ENCODE measurements around the gene GLT6D1.

The GLT6D1 gene

DNA sequence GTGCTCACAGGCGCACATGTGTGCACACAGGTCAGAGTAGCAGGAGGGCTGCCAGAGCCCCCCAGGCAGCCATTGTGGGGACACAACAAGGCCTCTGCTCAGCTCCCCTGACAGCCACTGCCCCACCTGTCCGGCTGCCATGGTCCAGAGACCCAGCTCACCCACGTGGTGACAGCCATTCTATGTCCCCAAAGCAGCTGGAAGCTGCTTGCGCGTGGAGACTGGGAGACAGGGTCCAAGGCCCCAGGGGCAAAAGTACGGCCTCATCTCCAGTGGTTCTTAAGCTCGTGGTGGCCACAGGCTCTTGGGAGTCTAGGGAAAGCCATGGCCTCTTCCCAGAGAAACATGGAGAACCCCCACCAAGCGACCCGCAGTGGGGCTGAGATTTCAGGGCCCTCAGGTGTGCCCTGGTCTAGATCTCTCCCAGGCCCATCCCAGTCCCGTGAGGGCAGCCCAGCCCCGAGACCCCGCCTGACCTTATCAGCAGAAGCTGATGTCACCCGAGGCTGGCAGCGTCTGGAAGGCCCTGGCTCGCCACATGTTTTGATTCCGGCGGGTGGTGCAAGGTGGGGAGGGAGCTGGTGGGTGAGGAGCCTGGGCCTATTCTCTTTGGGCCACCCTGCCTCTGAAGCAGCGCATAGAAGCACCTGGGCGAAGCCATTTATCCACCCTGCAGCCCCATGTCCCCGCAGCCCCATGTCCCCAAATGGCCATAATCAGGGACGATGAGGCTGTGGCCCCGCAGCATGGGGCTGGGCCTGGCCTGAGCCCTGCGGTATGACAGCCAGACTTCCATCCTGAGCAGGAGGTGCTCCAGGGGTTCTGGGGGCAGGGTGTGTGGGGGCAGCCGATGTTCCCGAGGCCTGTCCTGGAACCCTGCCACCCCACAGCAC is 31.7 kb downstream of the GLT6D1 start:
- no peak for DNase-seq

DNA sequence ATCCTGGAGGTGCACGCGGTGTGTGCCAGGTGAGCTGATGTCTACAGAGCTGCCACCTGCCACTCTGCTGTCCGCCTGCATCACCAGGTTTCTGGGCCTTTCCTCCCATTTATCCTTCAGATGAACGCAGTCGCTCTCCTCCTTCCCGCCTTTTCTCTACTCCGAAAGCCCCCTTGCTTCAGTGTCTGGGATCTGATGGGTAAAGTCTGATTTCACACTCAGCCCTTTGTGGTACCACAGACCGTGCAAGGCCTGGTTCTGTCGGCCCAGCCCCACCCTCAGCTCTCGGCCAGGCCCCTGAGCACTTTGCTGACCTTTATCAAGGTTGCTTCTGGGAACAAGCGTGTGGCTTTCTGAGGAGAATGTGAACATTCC is 32.5 kb downstream of the GLT6D1 start:
- DNase-seq = no peak

DNA sequence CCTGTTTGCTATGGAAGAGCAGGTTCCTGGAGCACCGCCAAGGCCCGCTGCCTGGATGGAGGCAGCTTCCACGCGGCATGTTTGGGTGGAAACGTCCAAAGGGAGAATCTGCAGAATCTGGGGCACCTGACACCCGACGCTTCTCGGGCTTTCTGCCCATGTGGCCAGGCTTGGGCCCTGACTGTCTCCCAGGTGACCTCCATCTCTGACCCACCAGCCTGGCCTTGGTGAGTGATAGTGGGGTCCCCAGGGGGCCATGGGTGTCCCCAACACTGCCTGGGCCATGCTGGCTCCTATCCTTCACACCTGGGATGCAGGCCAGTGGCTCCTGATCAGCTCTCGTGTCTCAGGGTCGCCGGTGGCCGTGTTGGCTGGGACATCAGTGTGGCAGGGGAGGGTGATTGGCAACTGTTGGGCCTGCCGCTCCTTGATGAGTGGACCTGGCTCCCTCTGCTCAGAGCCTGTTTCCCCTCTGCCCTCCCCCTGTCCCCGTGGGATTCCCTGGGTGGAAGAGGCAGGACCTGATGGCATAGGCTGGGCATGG is 34.0 kb downstream of the GLT6D1 start:
- DNase-seq = no peak

DNA sequence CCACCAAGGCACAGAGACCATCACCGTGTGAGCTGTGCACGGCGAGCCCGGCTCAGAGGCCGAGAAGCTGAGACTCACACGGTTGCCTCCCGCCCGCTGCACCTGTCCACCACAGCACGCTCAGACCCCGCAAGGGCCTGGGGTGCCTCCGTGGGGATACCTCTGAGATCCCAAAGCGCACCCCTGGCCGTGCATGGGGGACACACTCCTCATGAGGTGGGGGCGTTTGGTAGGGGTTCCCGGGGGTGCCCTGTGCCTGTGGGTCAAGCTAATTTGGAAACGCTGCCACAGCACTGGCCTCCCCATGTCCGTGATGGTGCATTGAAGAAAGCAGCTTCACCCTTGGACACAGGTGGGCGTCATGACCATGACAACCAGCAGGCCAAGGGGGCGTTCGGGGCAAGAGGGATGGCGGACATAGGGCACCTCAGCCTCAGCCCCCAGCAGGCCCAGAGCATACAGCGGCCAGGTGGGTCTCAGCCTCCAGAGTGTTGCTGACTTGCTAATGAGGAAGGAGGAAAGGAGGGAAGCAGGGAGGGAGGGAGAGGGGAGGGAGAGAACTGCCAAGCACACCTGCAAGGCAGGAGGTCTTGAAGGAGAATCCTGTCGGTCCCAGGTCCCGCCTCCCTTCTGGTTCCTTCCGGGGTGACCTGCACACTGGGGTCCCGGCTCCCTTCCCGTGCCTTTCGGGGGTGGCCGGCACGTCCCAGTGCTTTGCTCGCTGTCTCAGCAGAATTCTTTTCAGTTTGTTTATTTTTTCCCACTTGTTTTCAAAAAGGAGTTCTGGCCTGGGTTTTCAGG is 34.7 kb downstream of the GLT6D1 start:
- no peak for DNase-seq

DNA sequence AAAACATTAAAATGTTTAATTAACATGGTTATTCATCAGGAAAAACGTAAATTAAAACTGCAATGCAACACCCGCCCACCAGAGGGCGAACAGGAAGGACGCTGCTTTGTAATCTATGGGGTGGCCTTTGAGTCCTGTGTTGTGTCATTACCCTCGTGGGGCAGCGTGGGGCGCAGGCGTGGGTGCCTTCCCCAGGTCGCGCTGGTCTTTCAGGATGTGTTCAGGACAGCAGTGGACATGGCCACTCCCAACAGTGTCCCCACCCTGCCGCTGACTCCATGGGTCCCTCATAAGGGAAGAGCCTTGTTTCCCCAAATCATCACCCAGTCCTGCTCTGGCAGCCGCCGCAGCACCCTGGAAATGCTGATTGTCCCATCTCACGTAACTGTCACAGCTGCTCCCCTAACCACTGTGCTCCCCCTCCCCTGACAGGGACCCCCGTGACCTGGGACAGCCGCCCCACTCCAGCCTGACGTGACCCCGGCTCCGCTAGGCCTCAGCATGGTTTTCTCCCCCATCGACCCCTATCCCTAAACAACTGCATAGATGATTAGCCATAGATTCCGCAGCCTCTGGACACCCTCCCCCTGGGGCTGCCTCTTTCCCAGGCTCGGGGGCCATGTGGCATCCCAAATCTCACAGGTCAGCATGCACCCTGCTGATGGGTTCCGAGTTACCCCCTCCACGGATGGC is 36.4 kb downstream of the GLT6D1 start:
- DNase-seq = peak; percentile 55

DNA sequence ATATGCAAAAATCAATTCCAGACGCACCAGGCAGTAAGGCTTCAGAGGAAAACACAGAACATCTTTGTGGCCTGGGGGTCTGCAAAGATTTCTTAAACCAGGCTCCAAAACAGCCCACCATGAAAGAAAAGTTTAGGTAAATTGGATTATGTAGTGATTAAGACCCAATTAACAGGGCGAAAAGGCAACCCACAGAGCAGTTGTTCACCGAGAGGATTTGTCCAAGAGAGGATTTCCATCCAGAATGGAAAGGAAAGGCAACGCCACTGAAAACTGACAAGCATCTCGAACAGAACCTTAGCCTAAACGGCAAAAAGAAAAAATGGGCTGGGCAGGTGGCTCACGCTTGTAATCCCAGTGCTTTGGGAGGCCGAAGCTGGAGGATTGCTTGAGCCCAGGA is 37.4 kb downstream of the GLT6D1 start:
- no peak for DNase-seq

DNA sequence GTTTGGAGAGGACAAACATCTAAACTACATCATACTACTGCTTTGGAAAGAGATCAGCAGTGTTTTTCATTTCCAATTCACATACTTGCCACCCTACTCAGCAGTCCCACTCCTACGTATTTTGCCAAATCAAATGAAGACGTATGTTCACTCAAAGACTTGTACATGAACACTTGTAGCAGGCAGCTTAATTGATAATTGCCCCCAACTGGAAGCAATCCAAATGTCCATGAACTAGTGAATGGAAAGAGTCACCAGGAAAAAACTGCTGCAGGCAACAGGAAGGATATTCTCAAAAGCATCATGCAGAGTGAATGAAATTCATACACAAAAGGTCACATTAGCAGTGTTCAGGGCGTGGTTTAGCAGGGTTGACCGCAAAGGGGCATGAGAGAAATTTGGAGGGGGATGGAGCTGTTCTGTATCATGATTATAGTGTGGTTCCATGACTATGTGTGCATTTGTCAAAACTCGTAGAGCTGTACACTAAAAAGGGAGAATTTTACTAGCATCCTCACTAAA is 39.0 kb downstream of the GLT6D1 start:
- DNase-seq = no peak

DNA sequence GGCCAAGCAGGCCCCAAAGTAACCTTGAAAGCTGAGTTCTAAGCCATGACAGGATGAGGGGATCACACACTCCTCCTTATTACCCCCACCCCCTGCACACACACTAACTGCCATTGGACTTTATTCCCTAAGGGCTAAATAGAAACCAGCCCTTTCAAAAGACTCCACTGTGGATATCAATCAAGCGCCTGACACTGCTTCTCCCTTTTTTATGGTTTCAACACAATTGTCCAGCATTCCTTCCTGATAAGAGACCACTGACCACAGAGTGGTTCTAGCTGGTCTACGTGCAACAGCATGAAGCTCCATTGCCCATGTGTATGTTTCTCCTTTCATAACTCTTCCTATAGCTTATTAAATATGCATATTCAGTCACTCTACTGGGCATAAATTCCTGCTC is 43.1 kb downstream of the GLT6D1 start:
- DNase-seq = no peak

DNA sequence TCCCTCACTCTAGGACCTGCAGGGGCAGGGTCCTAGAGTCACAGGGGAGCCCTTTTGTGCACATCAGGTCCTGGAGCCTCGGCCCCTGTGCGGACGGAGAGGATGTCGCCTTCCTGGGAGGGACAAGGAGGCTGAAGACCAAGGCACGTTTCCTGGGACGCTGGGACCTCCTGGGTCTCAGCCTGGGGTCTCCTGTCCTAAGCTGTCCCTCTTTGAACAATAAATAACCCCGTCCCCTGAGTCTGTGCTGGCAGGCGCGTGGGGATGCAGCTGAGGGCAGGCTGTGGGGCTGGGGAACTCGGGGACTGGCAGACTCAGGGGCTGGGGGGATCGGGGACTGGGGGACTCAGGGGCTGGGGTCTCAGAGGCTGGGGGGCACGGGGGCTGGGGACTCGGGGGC is 46.7 kb downstream of the GLT6D1 start:
- DNase-seq = no peak

DNA sequence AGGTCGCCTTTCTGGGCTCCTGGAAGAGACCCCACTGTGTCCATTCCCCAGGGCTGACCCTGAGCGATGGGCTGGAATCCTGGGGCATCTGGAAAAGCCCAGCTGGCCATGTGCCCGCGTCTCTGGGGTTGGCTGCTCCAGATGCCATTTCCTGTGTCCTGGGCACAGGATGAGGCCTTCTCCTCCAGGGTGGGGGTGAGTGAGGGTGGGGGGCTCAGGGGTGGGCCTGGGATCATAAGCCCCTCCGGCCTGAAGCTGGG is 47.1 kb downstream of the GLT6D1 start:
- no peak for DNase-seq

DNA sequence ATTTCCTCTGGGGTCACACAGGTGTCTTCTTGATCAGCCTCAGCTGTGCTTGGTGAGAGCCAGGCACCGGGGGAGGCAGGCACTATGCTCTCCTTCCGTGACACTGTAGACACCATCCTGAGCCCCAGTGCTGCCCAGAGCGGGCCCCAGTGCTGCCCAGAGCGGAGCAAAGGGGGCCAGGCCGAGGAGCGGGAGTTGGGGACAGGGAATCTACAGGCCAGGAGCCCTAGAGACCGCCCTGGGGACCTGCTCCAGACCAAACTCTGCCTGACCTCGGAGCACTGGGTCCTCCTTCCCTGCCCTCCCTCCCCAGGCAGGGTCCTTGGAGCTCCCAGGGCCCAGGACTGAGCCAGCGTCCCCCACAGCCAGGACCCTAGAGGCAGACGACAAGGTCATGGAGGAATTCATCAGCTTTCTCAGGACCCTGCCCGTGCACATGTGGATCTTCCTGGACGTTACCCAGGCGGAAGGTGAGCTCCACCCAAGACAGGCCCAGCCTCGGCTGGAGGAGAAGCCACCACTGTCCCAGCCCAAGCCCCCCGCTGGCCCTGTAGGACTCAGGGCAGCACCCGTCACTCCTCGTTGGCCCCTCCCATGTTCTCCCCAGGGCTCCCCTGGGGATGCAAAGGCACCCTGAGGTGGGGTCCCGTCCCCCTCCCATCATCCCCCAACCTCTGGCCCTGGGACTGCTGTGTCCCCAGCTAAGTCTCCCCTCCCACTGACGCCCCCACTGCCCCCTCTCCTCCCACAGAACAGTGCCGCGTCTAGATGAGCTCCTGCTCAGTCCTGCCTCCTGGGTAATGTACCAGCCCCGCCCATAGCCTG is 47.6 kb downstream of the GLT6D1 start:
- no peak for DNase-seq

DNA sequence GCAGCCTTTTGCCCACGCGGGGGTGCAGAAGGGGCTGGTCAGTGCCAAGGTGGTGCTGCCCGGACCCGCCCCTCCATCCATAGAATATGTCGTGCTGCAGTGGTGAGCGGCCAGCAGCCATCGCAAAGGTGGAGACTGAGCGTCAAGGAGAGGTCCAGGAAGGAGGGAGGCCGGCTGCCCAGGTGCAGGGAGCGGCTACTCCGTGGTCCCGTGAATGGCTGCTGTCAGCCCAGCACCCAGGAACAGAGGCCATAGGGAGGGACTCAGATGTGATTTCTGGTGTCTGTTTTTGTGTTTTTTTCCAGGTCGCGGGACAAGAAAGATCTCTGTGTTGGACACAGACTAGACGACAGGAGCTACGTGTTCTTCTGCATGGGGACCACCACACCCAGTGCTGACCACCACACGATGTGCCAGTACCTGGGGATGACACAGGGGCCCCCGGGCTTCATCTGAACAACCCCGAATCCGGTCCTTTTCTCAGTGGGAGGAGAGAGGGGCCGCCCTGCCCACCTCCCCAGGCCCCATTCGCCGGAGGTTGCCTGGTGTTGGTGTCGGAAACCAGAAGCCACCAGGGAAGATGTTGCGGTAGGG is 48.8 kb downstream of the GLT6D1 start:
- no peak for DNase-seq

DNA sequence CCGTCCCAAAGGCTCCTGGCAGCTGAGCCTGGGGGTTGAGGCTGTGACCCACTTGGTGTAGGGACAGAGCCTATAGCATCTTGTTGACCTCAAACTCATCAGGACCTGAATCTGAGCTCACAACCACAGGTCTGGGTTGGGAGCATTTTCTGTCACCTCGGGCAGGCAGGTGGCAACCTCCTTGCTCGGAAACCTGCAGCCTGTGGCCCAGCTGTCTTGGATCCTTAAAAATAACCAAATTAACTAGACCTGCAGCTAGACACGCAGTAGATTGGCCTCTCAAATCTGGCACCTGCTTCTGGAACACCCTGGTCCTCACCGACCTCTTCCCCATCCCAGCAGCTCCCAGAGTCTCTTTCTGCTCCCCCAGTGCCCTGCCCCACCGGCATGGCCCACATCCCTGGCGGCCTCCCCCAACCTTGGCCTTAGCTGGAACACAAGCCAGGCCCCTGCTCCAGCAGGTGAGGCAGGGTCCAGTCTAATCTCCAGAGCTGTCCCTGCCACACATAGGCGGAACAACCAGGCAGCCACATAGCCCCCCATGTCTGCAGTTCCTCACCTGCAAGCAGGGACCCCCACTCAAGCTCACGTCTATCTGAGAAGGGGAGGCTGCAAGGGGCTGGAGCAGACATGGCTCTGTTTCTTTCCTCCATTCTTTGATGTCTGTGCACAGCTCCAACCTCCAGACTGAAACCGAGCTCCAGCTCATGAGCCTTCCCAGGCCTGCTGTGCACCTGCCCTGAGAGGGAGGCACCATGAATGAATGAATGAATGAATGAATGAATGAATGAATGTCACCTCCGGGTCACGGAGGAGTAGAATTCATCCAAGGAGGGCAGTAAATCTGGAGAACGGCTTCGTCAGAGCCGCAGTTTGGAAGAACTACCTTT is 49.5 kb downstream of the GLT6D1 start:
- no peak for DNase-seq

DNA sequence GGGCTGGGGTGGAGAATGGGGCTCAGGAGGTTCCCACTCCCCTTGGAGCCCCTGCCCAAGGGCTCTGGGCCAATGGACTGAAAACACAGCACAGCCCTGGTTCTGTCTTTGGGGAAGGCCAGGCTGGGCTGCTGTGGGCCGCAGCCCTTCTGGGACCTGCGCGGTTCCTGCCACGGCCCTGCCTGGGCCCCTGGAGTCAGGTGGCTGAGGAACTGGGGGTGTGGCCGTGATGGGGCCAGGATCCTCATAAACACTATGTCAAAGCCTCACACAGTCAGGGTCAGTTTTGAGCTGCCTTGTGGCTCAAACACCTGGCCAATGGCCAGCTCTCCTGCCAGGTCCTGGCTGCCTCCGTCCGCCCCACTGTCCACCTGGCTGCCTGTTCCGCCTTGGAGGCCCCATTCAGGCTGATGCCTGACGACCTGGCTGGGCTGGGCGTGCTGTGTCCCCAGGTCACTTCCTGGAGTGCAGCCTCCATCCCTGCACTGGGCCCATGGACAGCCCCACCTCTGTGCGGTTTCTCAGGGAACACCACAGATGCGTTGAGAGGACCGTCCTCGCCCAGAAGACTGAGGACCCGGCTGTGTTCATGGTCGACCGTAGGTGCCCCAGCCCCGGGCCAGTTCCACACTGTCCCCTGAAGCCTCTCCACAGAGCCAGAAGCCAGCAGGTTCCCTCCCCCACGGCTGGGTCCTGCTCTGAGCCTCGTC is 50.3 kb downstream of the GLT6D1 start:
- DNase-seq = no peak

DNA sequence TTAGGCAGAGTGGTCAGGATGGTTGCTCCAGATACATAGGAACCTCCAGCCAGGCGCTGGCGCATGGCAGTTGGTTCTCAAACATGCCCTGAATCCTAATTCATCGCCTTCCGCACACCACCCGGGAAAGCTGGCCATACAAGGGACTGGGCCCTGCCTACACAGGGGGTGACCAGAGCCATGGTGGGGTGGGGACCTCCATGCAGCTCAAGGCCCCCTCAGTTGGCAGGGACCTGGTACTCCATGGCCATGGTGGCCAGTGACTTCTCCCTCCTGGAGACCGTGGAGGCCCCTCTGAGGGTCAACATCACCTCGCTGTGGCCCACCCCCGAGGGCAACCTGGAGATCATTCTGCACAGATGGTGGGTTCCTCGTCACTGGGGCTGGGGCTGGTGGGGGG is 51.0 kb downstream of the GLT6D1 start:
- DNase-seq = no peak

DNA sequence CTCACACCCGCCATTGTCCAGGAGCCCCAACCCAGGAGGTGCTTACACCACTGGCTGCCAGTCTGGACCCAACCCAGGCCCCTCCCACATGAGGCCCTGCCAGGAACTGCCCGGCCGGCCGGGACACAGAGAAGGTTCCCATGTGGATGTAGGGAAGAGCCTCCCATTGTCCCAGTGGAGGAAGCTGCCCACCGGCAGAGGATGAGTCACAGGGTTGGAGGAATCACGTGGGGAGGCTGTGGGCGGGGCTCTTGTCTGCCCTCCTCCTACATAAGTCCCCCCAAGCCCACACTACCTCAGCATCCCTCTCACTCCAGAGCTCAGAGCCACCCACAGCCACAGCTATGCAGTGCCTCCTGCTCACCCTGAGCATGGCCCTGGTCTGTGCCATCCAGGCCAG is 51.7 kb downstream of the GLT6D1 start:
- DNase-seq = no peak

DNA sequence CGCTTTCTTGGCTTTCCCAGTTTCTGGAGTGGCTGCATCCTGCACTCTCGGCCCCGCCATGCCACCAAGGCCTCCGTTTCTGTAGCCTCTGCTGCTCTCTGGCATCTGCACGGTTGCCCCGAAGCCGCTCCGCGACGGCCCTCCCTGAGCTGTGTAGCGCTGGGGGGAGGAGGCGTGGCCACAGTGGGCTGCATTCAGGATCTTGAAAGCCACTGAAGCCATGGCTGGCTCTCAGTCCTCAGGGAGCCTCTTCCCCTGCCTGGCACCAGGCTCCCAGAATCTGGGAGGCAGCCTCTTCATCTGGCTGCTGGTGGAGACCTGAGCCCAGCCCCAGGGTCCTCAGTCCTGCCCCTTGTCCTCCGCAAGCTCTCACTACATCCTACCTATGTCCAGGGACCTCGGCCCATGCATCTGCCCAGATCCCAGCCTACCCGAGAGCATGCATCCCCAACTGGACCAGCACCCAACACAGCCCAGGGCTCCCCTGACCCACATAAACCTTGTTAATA is 52.7 kb downstream of the GLT6D1 start:
- no peak for DNase-seq

DNA sequence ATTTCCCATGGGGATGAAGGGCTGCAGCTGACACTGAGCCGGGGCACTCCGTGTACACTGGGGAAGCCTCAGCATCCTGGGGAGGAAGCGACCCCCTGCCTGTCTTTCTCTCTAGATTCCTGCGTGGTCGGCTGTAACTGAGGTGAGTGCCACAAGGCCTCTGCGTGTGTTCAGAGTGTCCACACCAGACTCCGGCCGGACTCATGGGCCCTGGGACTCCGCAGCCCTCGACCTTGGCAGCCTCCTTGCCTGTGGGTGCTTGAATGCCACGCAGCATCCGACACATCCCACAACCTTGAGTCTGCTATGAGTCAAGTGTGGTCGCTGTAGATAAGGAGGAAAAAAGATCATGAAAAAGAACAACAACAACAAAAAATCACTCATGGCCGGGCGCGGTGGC is 54.4 kb downstream of the GLT6D1 start:
- DNase-seq = no peak

DNA sequence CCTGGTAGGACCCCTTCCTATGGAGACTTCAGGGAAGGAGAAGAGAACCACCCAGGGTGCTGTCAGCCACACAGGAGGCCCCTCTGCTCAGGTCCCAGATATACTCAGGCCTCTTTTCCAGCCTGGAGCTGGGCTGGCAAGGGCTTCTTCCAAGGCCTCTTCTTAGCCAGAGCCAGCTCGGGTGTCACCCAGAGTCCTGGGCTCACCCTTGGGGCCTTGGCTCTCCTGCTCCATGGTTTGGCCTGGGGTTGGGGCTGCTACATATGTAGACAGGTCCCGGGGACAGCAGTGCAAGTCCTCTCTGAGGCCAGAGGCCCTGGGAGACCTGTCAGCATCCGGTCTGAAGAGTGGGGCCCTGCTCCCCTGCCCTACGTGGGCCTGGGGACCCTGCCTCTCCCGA is 55.0 kb downstream of the GLT6D1 start:
- DNase-seq = no peak

DNA sequence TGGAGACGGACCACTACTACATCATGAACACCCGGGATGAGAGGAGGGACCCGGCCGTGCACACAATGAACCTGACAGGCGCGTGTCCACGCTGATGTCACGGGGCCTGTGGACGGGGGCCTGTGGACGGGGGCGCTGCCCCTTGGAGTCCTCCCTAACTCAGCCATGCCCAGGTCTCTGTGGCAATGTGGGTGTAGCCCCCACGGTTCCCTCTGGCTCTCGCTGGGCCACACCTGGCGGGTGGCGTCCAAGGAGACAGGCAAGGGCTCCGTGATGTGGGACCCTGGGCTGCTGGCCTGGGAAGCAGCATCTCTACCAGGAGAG is 55.7 kb downstream of the GLT6D1 start:
- no peak for DNase-seq

Data from CD4-positive, alpha-beta T cell treated with Interleukin-10 for 1 hour (primary cell).